ENCODE results near the gene FMNL3.

FMNL3 gene

DNA sequence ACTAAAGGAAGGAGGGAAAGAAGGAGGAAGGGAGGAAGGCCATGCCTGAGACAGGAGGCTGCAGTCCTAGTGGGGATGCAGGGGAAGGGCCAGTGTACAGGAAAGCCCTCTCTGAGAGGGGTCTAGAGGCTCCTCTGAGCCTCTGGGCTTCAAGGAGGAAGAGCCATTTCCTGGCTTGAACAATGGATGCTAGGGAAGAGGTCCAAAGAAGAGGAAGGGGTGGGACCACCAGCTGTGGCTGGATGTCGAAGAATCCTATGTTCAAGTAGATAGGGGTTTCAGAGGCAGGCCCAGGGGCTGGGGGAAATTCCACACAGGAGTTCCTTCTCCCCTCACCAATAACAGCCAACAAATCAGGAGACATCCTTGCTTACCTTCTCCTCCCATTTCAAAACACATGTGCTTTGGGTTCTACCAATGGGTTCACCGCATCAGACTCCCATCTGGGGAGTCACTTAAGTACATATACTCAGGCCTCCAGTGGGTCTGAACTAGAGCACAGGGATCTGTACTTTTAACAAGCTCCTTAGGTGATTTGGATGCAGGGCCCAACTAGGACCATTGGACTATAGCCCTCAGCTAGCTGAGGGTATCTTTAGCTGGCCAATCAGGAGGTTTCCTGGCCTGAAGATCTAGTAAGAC lies 51.5 kb downstream of the FMNL3 start:
- DNase-seq (ENCODE audit: low read depth): no peak
- no peak for TF ChIP-seq CTCF (IDR thresholded peaks at IDR 0.05; ENCODE audit: control insufficient read depth, insufficient read depth, low read depth, low read length, missing control alignments)
- H3K4me3 ChIP-seq (ENCODE audit: control insufficient read depth, low read depth, low read length): no peak overlapping the region

GRCh38 chr12:49654715-49655114 lies 52.5 kb downstream of the FMNL3 start:
- no peak overlapping the region for H3K4me3 ChIP-seq (ENCODE audit: control insufficient read depth, low read depth, low read length)
- no peak for TF ChIP-seq CTCF (IDR thresholded peaks at IDR 0.05; ENCODE audit: control insufficient read depth, insufficient read depth, low read depth, low read length, missing control alignments)
- no peak for DNase-seq (ENCODE audit: low read depth)

- DNase-seq (ENCODE audit: low read depth): no peak
- H3K4me3 ChIP-seq (ENCODE audit: control insufficient read depth, low read depth, low read length): no peak overlapping the region
- TF ChIP-seq CTCF (IDR thresholded peaks at IDR 0.05; ENCODE audit: control insufficient read depth, insufficient read depth, low read depth, low read length, missing control alignments): no peak
Observed at GRCh38 chr12:49652921-49653520, 54.2 kb downstream of the FMNL3 start.

- DNase-seq (ENCODE audit: low read depth): no peak
Observed at GRCh38 chr12:49651855-49652254, 55.4 kb downstream of the FMNL3 start.

GRCh38 chr12:49649892-49650291 lies 57.3 kb downstream of the FMNL3 start:
- DNase-seq (ENCODE audit: low read depth): no peak
- TF ChIP-seq CTCF (IDR thresholded peaks at IDR 0.05; ENCODE audit: control insufficient read depth, insufficient read depth, low read depth, low read length, missing control alignments): no peak
- H3K4me3 ChIP-seq (ENCODE audit: control insufficient read depth, low read depth, low read length): no peak overlapping the region

More at GRCh38 chr12:49651855-49652254, 55.4 kb downstream of the FMNL3 start:
- no peak overlapping the region for H3K4me3 ChIP-seq (ENCODE audit: control insufficient read depth, low read depth, low read length)
- no peak for TF ChIP-seq CTCF (IDR thresholded peaks at IDR 0.05; ENCODE audit: control insufficient read depth, insufficient read depth, low read depth, low read length, missing control alignments)

- DNase-seq (ENCODE audit: low read depth): no peak
- H3K4me3 ChIP-seq (ENCODE audit: control insufficient read depth, low read depth, low read length): no peak overlapping the region
- no peak for TF ChIP-seq CTCF (IDR thresholded peaks at IDR 0.05; ENCODE audit: control insufficient read depth, insufficient read depth, low read depth, low read length, missing control alignments)
Observed at GRCh38 chr12:49649445-49649844, 57.8 kb downstream of the FMNL3 start.

All from AG09309 (cell line).